Activated CD4-positive, alpha-beta T cell treated with anti-CD3 and anti-CD28 coated beads for 1 hour (primary cell): ENCODE data around the gene GPR35.
"Not testable (repeated sequence)": the region's sequence is repeated elsewhere in the genome, so short reads cannot be mapped to it uniquely, and the experiment has no call there.

Experiments used
- DNase-seq: peaks from one replicate; pipeline ENCODE4 v3.0.0-alpha.2; 2020

Gene GPR35

DNA sequence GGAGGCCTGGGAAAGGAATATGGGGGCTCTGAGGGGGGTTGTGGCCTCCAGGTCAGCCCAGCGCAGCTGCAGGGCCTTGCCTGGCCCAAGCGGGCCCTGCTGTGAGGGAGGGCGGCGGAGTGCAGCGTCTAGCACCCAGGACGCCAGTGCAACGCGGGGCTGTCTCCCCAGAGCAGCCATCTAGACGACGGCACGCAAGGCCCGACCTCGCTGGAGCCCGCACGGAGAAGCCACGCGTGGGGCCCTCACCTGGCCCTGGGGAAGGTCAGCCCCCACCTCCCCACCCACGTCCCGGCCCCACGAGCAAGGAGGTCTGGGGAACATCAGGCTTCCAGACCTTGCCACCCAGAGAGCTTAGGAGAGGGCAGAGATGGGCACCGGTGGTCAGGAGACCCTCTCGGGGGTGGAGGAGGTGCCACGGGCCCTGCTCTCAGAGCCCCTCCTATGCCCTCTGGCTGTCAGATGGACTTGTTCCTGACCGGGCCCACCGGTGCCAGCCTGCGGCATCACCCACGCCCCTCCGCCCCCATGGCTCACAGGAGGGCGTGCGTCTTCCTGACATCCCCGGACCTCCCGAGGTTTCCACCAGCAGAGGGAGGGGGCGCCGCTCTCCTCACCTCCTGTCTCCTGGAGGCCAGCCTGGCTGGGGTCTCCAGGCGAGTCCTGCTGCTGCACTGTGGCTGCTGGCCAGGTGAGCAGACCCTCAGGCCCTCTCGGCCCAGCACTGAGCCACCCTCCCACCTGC lies 17.0 kb downstream of the GPR35 start:
- DNase-seq = no peak

DNA sequence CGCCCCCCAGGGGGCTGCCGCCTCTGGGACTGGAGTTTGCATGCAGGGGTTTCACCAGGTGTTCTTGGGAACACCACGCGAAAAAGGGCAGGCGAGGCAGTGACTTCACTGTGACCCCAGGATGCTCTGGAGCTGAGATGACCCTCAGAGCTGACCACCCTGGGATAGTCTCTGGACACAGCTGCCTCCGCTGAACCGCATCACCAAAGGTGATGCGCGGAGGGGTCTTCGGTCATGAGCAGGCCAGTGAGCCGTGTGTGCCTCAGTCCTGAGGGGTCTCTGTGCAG lies 17.5 kb downstream of the GPR35 start:
- DNase-seq = no peak

DNA sequence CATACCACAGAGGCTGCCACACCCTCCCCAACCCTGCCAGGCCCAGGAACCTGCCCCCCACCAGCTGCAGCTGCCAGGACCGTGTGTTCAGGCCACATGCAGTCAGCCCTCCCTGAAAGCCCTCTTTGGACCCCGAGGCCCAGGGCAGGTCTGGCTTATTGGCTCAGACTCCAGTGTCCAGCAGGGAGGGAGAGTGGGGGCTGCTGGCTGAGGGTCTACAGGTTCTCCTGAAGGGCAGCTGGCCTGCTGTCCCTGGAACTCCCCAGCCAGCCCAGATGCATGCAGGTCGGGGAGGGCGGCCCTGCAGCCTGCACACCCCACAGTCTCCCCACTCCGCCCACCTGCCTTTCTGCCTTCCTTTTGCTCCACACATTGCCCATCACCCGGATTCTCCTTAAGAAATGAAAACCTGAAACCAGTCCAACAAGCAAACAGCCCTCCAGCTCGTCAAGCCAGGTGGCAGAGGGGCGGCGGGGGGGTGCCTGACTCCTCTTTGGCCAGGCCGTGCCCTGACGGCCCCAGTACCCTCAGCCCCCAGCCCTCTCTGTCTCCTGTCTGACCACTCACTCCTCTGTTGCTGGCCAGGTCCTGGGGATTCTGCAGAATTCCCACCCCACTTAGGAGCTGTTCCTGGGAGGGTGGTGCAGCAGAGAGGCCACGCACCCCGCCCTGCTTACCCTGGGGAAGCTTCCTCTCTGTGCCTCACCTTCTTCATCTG lies 18.0 kb downstream of the GPR35 start:
- no peak for DNase-seq

- DNase-seq = no peak
Observed at GRCh38 chr2:240643811-240644150, 18.5 kb downstream of the GPR35 start.

DNA sequence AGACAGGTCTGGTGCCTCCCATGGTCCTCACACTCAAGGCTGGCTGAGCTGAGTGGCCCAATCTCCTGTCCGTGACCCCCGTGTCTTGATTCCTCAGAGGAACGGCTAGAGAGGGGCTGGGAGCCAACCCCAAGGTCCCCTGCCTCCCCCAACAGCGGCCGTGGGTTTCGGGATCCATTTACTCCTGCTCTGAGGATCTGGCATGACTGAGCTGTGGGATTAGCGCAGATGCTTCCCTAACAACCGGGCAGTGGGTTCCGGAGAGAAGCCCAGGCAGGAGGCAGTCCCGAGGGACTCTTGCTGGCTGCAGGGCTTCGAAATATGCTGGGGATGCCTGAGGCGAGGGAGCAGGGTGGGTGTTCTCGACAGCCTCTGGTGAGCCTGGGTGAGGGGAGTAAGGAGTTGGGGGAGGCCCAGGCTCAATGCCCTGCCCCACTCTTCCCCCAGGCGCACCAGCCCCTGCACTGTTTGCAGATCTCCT lies 18.9 kb downstream of the GPR35 start:
- DNase-seq = no peak

DNA sequence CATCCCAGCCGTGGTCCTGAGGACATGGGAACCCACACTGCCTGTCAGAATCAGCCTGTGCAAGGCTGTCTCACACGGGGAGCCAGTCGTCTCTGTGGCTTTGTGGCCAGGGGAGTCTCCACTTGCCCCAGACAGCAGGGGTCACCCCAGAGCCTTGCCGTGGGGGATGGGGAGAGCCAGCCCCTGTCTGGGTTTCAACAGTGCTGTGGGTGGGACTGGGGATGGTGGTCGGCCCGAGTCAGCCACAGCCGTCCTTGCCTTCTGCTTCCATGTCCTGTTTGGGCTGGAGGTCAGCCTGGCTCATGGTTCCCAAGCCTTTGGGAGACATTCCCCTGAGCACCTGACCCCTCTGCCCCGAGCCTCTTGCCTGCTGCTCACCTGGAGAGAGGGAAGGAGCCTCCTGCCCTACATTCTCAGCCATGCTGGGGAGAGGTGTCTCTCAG lies 19.6 kb downstream of the GPR35 start:
- no peak for DNase-seq

GRCh38 chr2:240645346-240645745 lies 20.1 kb downstream of the GPR35 start:
- no peak for DNase-seq

GRCh38 chr2:240645801-240646175 lies 20.5 kb downstream of the GPR35 start:
- no peak for DNase-seq

DNA sequence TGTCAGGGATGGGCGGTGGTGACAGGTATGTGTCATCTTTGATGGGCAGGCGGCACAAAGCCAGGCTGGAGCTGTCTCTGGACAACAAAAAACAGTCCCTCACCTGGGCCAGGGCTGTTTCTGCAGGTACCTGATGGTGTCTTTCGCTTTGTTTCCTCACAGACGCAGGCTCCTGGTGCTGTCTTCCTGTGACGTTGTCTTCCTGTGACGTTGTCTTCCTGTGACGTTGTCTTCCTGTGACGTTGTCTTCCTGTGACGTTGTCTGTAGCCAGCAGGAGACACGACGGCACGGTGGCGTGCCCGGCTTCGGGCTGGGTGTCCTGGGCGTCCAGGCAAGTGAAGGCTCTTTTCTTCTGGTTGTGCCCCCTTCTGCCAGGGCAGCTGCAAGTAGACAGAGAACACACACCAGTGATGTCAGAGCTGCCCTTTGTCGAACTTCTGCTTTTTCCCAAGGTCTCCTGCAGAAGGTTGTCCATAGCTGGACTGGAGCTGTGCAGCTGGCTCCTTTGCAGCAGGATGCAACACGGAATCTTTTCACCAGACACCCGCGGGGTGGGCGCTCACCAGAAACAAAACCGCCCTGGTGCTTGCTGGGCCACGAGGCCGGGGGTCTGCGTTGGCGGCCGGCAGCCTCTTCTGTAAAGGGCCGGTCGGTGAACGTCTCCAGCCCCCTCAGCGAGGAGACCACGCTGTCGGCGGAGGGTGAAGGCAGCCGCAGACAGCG lies 21.1 kb downstream of the GPR35 start:
- DNase-seq = no peak

GRCh38 chr2:240646900-240647502 lies 21.7 kb downstream of the GPR35 start:
- DNase-seq = no peak

- no peak for DNase-seq
Observed at GRCh38 chr2:240647503-240648154, 22.3 kb downstream of the GPR35 start.

DNA sequence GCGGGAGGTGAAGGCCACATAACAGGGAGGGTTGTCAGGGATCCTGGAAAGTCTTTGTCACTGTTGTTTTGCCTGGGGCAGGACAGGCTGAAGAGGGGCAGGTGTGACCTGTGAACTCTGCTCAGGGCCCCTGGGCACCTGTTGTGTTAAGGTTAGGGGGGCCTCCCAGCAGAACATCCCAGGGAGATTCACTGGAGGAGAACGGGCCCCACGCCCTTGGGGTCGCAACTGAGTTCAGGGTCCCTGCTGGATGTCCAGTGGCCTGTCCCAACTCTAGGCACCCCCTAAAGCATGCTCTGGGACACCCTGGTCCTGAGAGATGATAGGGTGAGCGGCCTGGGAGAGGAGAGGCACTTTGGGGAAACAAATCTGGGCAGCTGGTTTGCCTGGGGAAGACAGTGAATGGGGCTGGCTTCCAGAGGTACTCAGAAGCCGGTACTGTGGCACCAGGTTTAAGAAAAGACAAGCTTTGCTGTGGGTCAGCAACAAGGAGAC lies 22.9 kb downstream of the GPR35 start:
- DNase-seq = no peak

DNA sequence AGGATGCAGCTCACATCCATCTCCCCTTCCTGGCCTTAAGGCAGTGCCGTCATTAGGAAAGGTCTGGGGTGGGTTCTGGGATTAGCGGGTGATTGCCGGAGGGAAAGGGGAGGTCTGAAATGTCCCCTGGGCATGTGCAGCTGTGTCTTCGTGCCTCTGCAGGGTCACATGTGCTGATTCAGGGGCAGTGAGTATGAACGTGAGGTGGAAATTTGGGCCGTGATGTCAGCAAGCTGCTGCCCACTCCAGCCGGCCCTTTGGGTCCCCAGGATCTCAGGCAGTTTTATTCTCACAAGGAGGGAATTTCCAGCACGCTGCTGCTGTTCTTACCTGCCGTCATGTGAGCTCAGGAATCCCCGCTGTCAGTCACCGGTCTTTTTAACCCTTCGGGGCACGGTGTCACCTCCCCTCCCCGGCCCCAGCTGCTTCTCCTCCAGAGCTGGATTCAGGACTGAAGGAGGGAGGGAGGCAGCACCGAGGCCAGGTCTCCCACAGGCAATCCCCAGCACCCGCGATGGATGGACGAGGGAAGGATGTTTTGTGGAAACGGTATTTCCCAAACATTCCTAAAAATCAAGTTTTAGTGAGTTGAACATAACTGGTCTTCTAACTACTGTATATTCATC lies 23.5 kb downstream of the GPR35 start:
- DNase-seq = no peak

- DNase-seq = no peak
Observed at GRCh38 chr2:240649331-240649730, 24.1 kb downstream of the GPR35 start.

GRCh38 chr2:240650254-240650965 lies 25.1 kb downstream of the GPR35 start:
- no peak for DNase-seq

DNA sequence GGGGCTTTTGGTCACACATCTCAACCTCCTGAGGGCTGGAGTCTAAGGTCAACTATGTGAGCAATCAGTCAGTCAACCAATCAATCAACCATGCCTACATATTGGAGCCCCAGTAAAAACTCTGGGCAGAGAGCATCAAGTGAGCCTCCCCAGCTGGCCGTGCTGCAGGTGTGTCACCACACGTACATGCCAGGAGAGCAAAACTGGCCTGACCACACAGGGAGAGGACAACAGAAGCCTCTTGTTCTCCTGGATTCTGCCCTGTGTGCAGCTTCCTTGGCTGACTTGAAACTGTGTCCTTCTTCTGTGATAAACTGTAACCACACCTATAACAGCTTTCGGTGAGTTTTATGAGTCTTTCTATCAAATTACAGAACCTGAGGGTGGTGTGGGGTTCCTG lies 25.9 kb downstream of the GPR35 start:
- no peak for DNase-seq

DNA sequence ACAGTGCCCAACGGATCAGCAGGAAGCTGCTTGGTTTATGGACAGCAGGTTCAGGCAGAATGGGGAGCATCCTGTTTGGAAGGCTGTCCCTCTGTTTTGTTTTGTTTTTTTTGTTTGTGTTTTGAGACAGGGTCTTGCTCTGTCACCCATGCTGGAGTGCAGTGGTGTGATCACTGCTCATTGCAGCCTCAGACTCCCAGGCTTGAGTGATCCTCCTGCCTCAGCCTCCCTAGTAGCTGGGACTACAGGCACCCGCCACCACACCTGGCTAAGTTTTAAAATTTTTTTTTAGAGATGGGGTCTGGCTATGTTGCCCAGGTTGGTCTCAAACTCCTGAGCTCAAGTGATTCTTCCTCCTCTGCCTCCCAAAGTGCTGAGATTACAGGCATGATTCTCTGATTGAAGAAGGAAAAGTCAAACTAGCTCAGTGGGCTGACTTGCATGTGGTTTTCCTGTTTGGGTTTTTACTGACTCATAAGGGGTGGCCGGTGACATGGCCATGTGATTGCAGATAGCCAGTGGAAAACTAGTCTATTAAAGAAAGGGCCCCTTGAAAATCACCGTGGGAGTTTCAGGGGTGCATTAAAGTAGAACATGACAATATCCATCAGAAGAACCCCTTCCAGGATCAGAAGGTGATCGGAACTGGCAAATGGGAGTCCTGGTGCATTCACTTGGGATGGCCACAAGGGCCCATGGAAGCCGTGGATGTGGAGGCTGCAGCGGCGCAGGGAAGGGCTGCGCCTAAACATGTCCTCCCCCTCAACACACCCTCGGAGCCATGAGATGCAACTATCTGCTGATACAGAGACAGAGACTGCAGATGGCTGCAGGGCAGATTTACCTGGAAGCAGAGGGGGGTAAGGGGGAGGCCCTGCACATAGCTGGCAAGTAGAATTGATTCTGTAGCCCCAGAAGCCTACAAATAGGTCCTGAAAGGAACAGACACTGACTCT lies 30.9 kb downstream of the GPR35 start:
- no peak for DNase-seq

GRCh38 chr2:240659883-240660282 lies 34.6 kb downstream of the GPR35 start:
- DNase-seq = not testable (repeated sequence)

DNA sequence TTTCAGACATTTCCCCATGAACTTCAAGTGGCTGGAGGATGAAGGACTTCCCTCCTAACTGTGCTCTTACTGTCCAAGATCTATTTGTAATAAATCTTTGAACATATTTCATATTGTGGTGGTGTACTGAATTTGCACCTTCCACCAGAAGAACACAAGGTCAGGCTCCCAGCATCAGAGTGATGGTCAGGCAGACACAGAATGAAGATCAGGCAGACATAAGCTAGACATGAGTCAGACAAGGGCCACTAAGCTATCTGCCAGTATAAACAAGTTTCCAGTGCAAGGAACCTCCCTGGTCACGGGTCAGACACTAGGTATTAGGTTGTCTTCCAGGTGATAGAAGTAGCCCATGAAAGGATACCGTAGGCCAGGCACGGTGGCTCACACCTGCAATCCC lies 37.4 kb downstream of the GPR35 start:
- no peak for DNase-seq

- DNase-seq = no peak
Observed at GRCh38 chr2:240663546-240664190, 38.4 kb downstream of the GPR35 start.
